HEK293 (cell line): ENCODE results near the gene CRIP1.
A peak's percentile ranks its signal among the peaks of the same experiment; 100 is the strongest.

Experiments
- KLF10 ChIP-seq: fragments of 450-650 bp; IDR thresholded peaks from 2 replicates; pipeline ENCODE4 v1.5.1; 2018; ENCODE audit warnings: missing biosample characterization, mild to moderate bottlenecking, missing genetic modification characterization
- PBX3 ChIP-seq: sonication (generic); formaldehyde crosslinking; IDR thresholded peaks from 2 replicates; pipeline ENCODE4 v1.8.1; 2022; ENCODE audit warnings: mild to moderate bottlenecking, moderate library complexity, missing genetic modification reagents
- REST ChIP-seq: fragments of 450-650 bp; formaldehyde crosslinking; IDR thresholded peaks from 2 replicates; pipeline ENCODE4 v1.5.1; 2016; ENCODE audit warnings: missing biosample characterization, missing genetic modification characterization
- SALL2 ChIP-seq: fragments of 450-650 bp; formaldehyde crosslinking; IDR thresholded peaks from 2 replicates; pipeline ENCODE4 v1.5.0; 2017; ENCODE audit warnings: missing biosample characterization, mild to moderate bottlenecking, missing genetic modification characterization, borderline replicate concordance
- SETDB1 ChIP-seq: IDR thresholded peaks from one replicate; pipeline ENCODE4 v1.6.1; 2017; ENCODE audit warnings: mild to moderate bottlenecking, low read length, moderate library complexity, mixed read lengths; ENCODE audit not compliant: insufficient read length
- SP3 ChIP-seq: fragments of 450-650 bp; formaldehyde crosslinking; IDR thresholded peaks from 2 replicates; pipeline ENCODE4 v1.5.1; 2016; ENCODE audit warnings: missing biosample characterization, missing genetic modification characterization
- TSHZ1 ChIP-seq: fragments of 450-650 bp; formaldehyde crosslinking; IDR thresholded peaks from 2 replicates; pipeline ENCODE4 v1.5.1; 2016; ENCODE audit warnings: missing biosample characterization, missing genetic modification characterization, borderline replicate concordance
- WT1 ChIP-seq: fragments of 450-650 bp; formaldehyde crosslinking; IDR thresholded peaks from 2 replicates; pipeline ENCODE4 v1.5.1; 2016; ENCODE audit warnings: missing biosample characterization, missing genetic modification characterization
- YY2 ChIP-seq: fragments of 450-650 bp; formaldehyde crosslinking; IDR thresholded peaks from 2 replicates; pipeline ENCODE4 v1.5.1; 2016; ENCODE audit warnings: missing biosample characterization, missing genetic modification characterization
- ZBTB17 ChIP-seq: fragments of 450-650 bp; formaldehyde crosslinking; IDR thresholded peaks from 2 replicates; pipeline ENCODE4 v1.5.1; 2016; ENCODE audit warnings: missing biosample characterization, missing genetic modification characterization
- ZBTB26 ChIP-seq: fragments of 450-650 bp; formaldehyde crosslinking; optimal IDR thresholded peaks from 2 replicates; pipeline ENCODE3; 2016; ENCODE audit warnings: missing biosample characterization, mild to moderate bottlenecking, missing genetic modification characterization
- ZBTB48 ChIP-seq: fragments of 450-650 bp; formaldehyde crosslinking; IDR thresholded peaks from 2 replicates; pipeline ENCODE4 v1.5.1; 2016; ENCODE audit warnings: missing biosample characterization, missing genetic modification characterization
- ZBTB6 ChIP-seq: fragments of 450-650 bp; formaldehyde crosslinking; IDR thresholded peaks from 2 replicates; pipeline ENCODE4 v1.5.1; 2017; ENCODE audit warnings: missing biosample characterization, missing genetic modification characterization
- ZFP3 ChIP-seq: fragments of 450-650 bp; formaldehyde crosslinking; IDR thresholded peaks from 2 replicates; pipeline ENCODE4 v1.5.1; 2016; ENCODE audit warnings: low read depth, missing biosample characterization, missing genetic modification characterization
- ZNF157 ChIP-seq: fragments of 450-650 bp; formaldehyde crosslinking; IDR thresholded peaks from 2 replicates; pipeline ENCODE4 v1.5.1; 2016; ENCODE audit warnings: missing biosample characterization, missing genetic modification characterization
- ZNF18 ChIP-seq: fragments of 450-650 bp; formaldehyde crosslinking; IDR thresholded peaks from 2 replicates; pipeline ENCODE4 v1.5.1; 2016; ENCODE audit warnings: missing biosample characterization, missing genetic modification characterization
- ZNF184 ChIP-seq: fragments of 450-650 bp; IDR thresholded peaks from 2 replicates; pipeline ENCODE4 v1.5.1; 2018; ENCODE audit warnings: missing biosample characterization, mild to moderate bottlenecking, missing genetic modification characterization
- ZNF416 ChIP-seq: fragments of 450-650 bp; formaldehyde crosslinking; IDR thresholded peaks from 2 replicates; pipeline ENCODE4 v1.5.1; 2016; ENCODE audit warnings: missing biosample characterization, missing genetic modification characterization
- ZNF423 ChIP-seq: fragments of 450-650 bp; formaldehyde crosslinking; IDR thresholded peaks from 2 replicates; pipeline ENCODE4 v1.5.1; 2016; ENCODE audit warnings: missing biosample characterization, missing genetic modification characterization
- ZNF433 ChIP-seq: fragments of 450-650 bp; formaldehyde crosslinking; IDR thresholded peaks from 2 replicates; pipeline ENCODE4 v1.5.1; 2016; ENCODE audit warnings: missing biosample characterization, missing genetic modification characterization, low read depth
- ZNF521 ChIP-seq: fragments of 450-650 bp; formaldehyde crosslinking; IDR thresholded peaks from 2 replicates; pipeline ENCODE4 v1.5.1; 2017; ENCODE audit warnings: missing biosample characterization, mild to moderate bottlenecking, missing genetic modification characterization
- ZNF529 ChIP-seq: fragments of 450-650 bp; formaldehyde crosslinking; IDR thresholded peaks from 2 replicates; pipeline ENCODE4 v1.5.1; 2017; ENCODE audit warnings: missing genetic modification characterization, missing biosample characterization; ENCODE audit not compliant: insufficient replicate concordance
- ZNF549 ChIP-seq: fragments of 450-650 bp; IDR thresholded peaks from 2 replicates; pipeline ENCODE4 v1.5.1; 2018; ENCODE audit warnings: missing biosample characterization, missing genetic modification characterization, mild to moderate bottlenecking, inconsistent platforms, moderate library complexity
- ZNF561 ChIP-seq: fragments of 450-650 bp; IDR thresholded peaks from 2 replicates; pipeline ENCODE4 v1.5.1; 2018; ENCODE audit warnings: missing biosample characterization, missing genetic modification characterization, borderline replicate concordance
- ZNF843 ChIP-seq: fragments of 450-650 bp; formaldehyde crosslinking; IDR thresholded peaks from 2 replicates; pipeline ENCODE4 v1.5.1; 2016; ENCODE audit warnings: missing biosample characterization, missing genetic modification characterization
- ZSCAN16 ChIP-seq: fragments of 450-650 bp; formaldehyde crosslinking; IDR thresholded peaks from 2 replicates; pipeline ENCODE4 v1.5.1; 2016; ENCODE audit warnings: missing biosample characterization, missing genetic modification characterization
- ZSCAN23 ChIP-seq: fragments of 450-650 bp; formaldehyde crosslinking; IDR thresholded peaks from 2 replicates; pipeline ENCODE4 v1.5.1; 2016; ENCODE audit warnings: missing biosample characterization, missing genetic modification characterization
- ZXDB ChIP-seq: fragments of 450-650 bp; formaldehyde crosslinking; IDR thresholded peaks from 2 replicates; pipeline ENCODE4 v1.5.1; 2016; ENCODE audit warnings: missing biosample characterization, missing genetic modification characterization

The CRIP1 gene

GRCh38 chr14:105490572-105491365 is 4.1 kb downstream of the CRIP1 start, which contains the start of gene TEDC1 (continued):
- TF ChIP-seq ZNF416 (no peak), ZBTB6 (peak; percentile 97), ZSCAN16 (no peak), ZNF561 (tag by site-specific recombination) (peak; percentile 91; the same call in 1 of the 2 replicates), ZSCAN23 (no peak), KLF10 (peak; percentile 93), ZNF433 (tag by site-specific recombination) (no peak), ZNF18 (no peak), ZNF157 (tag by site-specific recombination) (no peak), ZBTB26 (peak; percentile 85), PBX3 (CRISPR knock-in tag) (no peak), ZFP3 (tag by site-specific recombination) (no peak), ZNF184 (tag by site-specific recombination) (no peak), ZBTB17 (tag by site-specific recombination) (peak; percentile 73), YY2 (peak; percentile 37; the same call in 1 of the 2 replicates), REST (tag by site-specific recombination) (no peak), WT1 (tag by site-specific recombination) (no peak), SP3 (tag by site-specific recombination) (peak; percentile 90), TSHZ1 (tag by site-specific recombination) (no peak), ZBTB48 (tag by site-specific recombination) (no peak), ZNF423 (tag by site-specific recombination) (no peak), SALL2 (tag by site-specific recombination) (no peak), ZXDB (tag by site-specific recombination) (peak; percentile 98), ZNF529 (tag by site-specific recombination) (no peak), SETDB1 (no peak), ZNF843 (tag by site-specific recombination) (peak; percentile 66), ZNF549 (tag by site-specific recombination) (no peak), ZNF521 (tag by site-specific recombination) (no peak)
